HPDE6-E6E7 (cell line): Measurements from ENCODE around the gene YIF1B.
A peak's percentile ranks its signal among the peaks of the same experiment; 100 is the strongest.

Source experiments
- DNase-seq: peaks from one replicate; pipeline ENCODE4 v3.0.0; 2011; ENCODE audit warnings: missing footprints; ENCODE audit errors: extremely low spot score

The YIF1B gene

GRCh38 chr19:38304352-38304865 lies 11.3 kb downstream of the YIF1B start:
- DNase-seq: no peak

- peak; percentile 96 for DNase-seq
Measured at GRCh38 chr19:38303517-38304351, 12.0 kb downstream of the YIF1B start, which contains the start of gene C19orf33. TSS of gene C19orf33 (plus strand) at chr19:38304251. CDS start at chr19:38304262, 11 bp downstream.

DNA sequence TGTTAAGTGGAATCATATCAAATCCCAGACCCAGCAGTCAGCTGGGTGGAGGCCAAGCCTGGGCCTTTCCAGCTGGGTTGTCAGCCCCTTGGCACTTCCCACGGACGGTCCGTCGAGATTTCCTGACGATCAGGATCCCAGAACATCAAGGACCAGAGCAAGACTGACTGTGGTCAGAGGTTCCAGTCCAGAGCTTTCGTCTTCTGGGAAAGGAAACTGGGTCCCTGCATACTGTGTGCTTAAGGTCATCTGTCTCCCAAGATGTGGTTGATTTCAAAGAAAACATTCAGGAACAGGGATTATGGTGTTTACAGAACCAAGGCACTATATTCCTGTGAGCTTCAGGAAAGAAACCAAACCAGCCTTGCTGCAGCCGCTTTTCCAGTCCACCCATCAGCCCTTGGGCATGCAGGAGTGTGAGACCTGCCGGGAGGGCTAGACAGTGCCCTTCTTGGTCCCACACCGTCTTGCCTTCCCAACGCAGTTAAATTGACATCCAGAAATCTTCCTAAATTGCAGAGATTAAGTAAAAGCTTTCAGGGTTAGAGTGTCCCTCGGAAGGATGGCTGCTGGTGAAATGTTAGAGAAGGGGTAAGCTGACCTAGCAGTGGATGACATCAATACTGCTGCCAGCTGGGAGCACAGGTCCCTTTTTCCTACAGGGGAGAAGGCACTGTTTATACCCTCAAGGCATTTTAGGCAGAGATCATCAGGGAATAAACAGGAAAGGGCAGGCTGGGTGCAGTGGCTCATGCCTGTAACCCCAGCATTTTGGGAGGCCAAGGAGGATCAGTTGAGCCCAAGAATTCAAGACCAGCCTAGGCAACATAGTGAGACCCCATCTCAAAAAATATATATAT lies 16.7 kb downstream of the YIF1B start:
- DNase-seq: no peak

DNA sequence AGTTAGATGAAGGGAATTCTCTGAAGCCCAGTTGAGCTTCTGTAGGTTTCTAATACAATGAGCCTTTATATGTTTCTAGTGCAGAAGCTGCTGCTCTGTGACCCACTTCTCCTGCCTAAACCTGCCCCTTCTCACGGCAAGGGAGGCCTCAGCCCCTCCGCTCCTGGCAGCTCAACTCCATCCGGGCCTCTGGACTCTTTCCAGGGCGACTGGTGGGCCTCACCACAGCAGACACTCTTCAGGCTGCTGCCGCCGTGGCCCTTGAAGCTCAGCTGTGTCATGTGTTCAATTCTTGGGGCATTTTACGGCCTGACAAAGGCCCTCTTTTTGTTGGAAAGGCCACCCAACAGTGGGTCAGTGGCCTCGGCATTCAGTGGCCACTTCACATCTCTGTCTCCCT lies 21.7 kb downstream of the YIF1B start:
- DNase-seq: no peak

DNA sequence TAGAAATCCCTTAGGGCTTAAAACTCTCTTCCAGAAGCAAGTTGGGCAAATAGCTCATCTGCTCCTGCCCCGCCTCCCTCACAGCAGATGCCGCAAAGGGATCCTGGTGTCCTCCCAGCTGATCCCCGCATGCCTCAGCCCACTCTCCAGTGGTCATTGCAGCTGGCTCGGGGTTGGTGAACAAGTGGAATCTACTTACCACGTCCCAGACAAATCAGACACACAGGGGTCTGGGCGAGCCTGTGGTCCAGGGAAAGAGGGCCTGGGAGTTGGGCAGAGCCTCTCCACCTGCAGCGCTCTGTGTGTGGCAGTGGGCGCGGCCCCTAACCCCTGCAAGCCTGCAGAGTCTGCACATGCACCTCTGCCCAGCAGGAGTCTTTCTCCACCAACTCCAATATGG lies 22.5 kb downstream of the YIF1B start:
- no peak for DNase-seq

GRCh38 chr19:38291855-38292254 lies 23.9 kb downstream of the YIF1B start:
- no peak for DNase-seq

- peak; percentile 77 for DNase-seq
Measured at GRCh38 chr19:38290631-38291147, 25.1 kb downstream of the YIF1B start.

GRCh38 chr19:38289955-38290354 lies 25.8 kb downstream of the YIF1B start:
- DNase-seq: no peak

GRCh38 chr19:38288123-38288855 lies 27.5 kb downstream of the YIF1B start:
- DNase-seq: no peak

- DNase-seq: no peak
Measured at GRCh38 chr19:38287604-38288003, 28.1 kb downstream of the YIF1B start.

- no peak for DNase-seq
Measured at GRCh38 chr19:38285567-38285966, 30.2 kb downstream of the YIF1B start.

DNA sequence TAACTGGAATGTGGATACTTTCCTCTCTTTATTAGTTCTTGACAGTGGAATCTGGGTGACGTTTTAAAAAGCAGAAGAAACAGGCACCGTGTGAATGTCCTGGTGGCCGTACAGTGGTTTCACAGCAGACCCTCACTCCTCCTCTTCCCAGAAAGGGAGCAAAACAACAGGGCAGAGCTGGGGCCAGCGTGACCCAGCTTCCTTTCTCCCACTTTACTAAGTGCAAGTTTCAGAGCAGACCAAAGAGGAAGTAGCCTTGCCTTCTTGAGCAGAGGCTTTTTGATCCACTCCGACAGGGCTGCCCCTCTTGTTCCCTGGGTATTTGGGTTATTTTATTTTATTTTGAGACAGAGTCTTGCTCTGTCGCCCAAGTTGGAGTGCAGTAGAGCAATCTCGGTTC lies 31.3 kb downstream of the YIF1B start:
- no peak for DNase-seq

GRCh38 chr19:38283271-38283670 lies 32.5 kb downstream of the YIF1B start:
- no peak for DNase-seq

- no peak for DNase-seq
Measured at GRCh38 chr19:38281811-38282566, 33.8 kb downstream of the YIF1B start.

GRCh38 chr19:38280030-38280921 lies 35.5 kb downstream of the YIF1B start:
- no peak for DNase-seq

- DNase-seq: no peak
Measured at GRCh38 chr19:38278751-38279150, 37.0 kb downstream of the YIF1B start.

DNA sequence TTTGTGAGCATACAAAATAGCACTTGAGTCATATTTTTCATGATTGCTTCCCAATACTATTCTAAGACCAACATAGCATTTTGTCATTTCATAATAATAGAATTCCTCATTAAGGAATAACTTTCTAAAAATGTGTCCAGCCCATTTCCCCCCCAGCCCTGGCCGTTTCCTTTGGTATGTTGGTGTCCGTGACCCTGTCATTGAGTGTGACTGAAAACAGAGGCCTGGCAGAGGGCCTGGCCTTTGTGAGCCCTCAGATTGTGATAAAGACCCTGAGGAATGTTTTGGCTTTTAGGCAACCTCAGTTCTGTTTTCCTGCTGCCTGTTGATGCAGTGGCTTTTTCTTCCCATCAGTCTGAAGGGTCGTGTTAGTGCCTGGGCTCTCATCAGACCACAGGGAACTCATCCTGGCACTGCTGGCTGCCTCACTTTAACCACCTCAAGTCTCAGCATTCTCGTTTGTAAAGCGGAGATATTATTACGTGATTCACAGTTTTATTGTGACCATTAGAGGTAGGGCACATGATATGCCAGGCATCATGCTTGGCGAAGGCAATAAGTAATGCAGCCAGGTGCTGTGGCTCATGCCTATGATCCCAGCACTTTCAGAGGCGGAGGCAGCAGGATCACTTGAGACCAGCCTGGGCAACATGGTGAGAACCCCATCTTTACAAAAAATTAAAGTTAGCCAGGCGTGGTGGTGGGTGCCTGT lies 37.6 kb downstream of the YIF1B start:
- no peak for DNase-seq

DNA sequence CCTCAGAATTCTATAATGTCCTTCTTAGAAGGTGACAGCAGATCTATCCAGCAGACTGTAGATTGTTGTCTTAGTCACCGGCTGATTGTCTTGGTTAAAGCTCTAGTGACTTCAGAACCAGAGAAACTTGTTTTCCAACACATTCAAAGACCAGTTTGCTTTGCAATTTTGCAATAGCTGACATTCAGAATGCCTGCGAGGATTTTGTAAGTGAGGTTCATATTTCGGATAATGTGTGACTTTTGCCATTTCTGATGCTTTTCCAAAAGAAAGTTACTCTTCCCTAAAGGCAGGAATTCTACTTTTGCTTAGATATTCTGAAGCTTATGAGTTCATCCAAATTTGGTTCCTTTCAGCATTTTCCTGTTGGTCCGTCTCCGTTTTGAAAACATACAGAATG lies 38.2 kb downstream of the YIF1B start:
- DNase-seq: peak; percentile 54

GRCh38 chr19:38276942-38277517 lies 38.7 kb downstream of the YIF1B start:
- DNase-seq: no peak
